Erythroblast (primary cell): Measurements from ENCODE around the gene ZNF155.
A peak's percentile ranks its signal among the peaks of the same experiment; 100 is the strongest.

ENCODE experiments used
- GATA1 ChIP-seq: IDR thresholded peaks from 2 replicates; pipeline ENCODE4 v1.6.1; 2011; ENCODE audit warnings: low read depth, mild to moderate bottlenecking, control low read depth, low read length, moderate library complexity
- POLR2A ChIP-seq: IDR thresholded peaks from 2 replicates; pipeline ENCODE4 v1.6.1; 2011; ENCODE audit warnings: mild to moderate bottlenecking, low read length

DNA sequence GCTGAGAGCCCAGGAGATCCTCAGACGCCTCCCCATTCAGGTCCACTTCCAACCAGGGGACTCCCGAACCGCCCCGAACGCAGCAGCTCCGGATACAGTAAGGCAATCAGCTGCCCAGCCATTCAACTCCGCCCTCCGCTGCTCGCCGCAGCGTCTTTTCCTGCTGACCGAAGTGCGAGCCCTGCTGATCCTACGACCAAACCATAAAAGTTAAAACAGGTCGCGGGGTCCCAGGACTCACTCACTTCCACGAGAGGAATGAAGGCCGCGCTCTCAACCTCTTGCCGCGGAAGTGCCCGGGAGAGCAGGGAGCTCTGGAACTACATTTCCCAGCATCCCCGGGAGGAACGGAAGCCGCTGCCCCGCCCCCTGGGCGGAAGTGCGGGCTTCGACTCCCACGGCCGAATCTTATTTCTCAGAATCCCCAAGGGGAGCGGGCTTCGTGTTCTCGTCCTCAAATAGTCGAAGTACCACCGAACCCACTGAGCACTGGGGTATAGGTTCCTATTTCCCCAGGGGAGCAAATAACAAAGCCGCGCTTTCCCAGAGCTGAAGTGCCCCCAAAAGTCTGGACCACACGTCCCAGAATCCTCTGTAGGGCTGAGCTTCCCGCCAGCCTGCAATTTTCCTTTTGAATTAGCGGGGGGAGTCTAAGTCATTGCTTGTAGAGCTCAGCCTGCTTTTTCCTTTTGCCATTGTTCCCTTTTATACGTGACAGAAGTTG is 48.8 kb upstream of the ZNF155 start, which contains the start of gene ZNF45:
- TF ChIP-seq POLR2A (peak; percentile 62), GATA1 (no peak)
